Calu3 (cell line): ENCODE measurements around the gene CFL2. TPM values are rescaled to one million over a fixed set of nuclear protein-coding genes. Genes with fewer than 3 reads are reported as not detected.
A peak's percentile ranks its signal among the peaks of the same experiment; 100 is the strongest.

Source experiments
- BruUV-seq: library from RNA; stranded (reverse); fragments of 400-500 nt; replicated peaks from 2 replicates; lab custom pipeline; 2021; lab: Mats Ljungman, UMichigan
- CTCF ChIA-PET: fragments of 300-600 bp; sonication (Branson Sonifier 250); formaldehyde crosslinking; loops from one replicate; lab custom pipeline; 2022; ENCODE audit warnings: antibody characterized with exemption; lab: Charles Lee
- DNase-seq: peaks from one replicate; pipeline ENCODE4 v3.0.0; 2022
- H3K27ac Mint-ChIP-seq: one replicate; pipeline ENCODE4 v1.8.0; 2022; ENCODE audit warnings: mixed read lengths; ENCODE audit not compliant: unreplicated experiment
- H3K27me3 Mint-ChIP-seq: one replicate; pipeline ENCODE4 v1.8.0; 2022; ENCODE audit warnings: mixed read lengths; ENCODE audit not compliant: unreplicated experiment
- H3K36me3 Mint-ChIP-seq: one replicate; pipeline ENCODE4 v1.8.0; 2022; ENCODE audit warnings: mild to moderate bottlenecking, moderate library complexity, mixed read lengths; ENCODE audit not compliant: insufficient read depth, unreplicated experiment
- H3K4me1 Mint-ChIP-seq: one replicate; pipeline ENCODE4 v1.8.0; 2022; ENCODE audit warnings: mild to moderate bottlenecking, low read depth, mixed read lengths; ENCODE audit not compliant: unreplicated experiment
- H3K4me3 Mint-ChIP-seq: one replicate; pipeline ENCODE4 v1.8.0; 2022; ENCODE audit warnings: mild to moderate bottlenecking, low read depth, moderate library complexity, mixed read lengths; ENCODE audit not compliant: unreplicated experiment
- H3K9me3 Mint-ChIP-seq: one replicate; pipeline ENCODE4 v1.8.0; 2022; ENCODE audit warnings: low read depth, mixed read lengths; ENCODE audit not compliant: unreplicated experiment
- intact Hi-C: fragments of 100-400 bp; cut with micrococcal nuclease; formaldehyde crosslinking; loops from one replicate; pipeline ENCODE4 v1.10.0; 2022; ENCODE audit not compliant: unreplicated experiment
- total RNA-seq: library from RNA; stranded (reverse); gene quantifications from 2 replicates; pipeline ENCODE4 v1.2.3, GENCODE V29; 2022
- TF ChIP-seq, protein P1 (sequence below): fragments of 200-600 bp; IDR thresholded peaks from one replicate; pipeline ENCODE4 v1.8.0; 2022; ENCODE audit warnings: antibody characterized with exemption; ENCODE audit not compliant: unreplicated experiment

CFL2 gene
- total RNA-seq, 1 experiment from 2014 or later: 24.4 TPM

DNA sequence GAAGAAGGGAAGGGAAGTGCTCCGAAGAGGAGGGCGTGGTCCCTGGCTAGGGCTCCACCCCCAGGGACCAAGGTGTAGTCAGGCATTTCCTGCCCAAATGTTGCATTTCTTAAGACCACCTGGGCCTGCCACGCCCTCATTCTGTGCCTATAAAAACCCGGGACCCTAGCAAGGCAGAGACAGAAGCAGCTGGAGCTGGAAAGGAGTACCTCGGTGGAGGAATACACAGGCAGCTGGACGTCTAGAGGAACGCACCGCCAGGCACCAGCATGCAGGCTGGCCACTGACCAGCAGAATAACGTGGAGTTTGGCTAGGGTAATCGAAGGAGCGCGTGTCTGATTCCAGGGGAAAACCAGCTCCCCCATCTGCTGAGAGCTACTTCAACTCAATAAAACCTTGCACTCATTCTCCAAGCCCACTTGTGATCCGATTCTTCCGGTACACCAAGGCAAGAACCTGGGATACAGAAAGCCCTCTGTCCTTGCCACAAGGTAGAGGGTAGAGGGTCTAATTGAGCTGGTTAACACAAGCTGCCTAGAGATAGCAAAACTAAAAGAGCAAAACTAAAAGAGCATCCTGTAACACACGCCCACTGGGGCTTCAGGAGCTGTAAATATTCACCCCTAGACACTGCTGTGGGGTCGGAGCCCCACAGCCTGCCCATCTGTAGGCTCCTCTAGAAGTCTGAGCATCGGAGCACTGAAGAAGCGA, 21.0 kb downstream of the CFL2 start:
- Mint-ChIP-seq H3K4me1 (peaks cover 24% of the 10 kb centered on the region), H3K27ac (peak overlapping the region; percentile 0), H3K4me3 (peak overlapping the region; percentile 60), H3K36me3 (peaks cover 4% of the 10 kb centered on the region), H3K27me3 (no peaks in the 10 kb centered on the region), H3K9me3 (no peaks in the 10 kb centered on the region)
- TF ChIP-seq, protein P1, sequence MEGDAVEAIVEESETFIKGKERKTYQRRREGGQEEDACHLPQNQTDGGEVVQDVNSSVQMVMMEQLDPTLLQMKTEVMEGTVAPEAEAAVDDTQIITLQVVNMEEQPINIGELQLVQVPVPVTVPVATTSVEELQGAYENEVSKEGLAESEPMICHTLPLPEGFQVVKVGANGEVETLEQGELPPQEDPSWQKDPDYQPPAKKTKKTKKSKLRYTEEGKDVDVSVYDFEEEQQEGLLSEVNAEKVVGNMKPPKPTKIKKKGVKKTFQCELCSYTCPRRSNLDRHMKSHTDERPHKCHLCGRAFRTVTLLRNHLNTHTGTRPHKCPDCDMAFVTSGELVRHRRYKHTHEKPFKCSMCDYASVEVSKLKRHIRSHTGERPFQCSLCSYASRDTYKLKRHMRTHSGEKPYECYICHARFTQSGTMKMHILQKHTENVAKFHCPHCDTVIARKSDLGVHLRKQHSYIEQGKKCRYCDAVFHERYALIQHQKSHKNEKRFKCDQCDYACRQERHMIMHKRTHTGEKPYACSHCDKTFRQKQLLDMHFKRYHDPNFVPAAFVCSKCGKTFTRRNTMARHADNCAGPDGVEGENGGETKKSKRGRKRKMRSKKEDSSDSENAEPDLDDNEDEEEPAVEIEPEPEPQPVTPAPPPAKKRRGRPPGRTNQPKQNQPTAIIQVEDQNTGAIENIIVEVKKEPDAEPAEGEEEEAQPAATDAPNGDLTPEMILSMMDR: no peak
- intact Hi-C loops: no loop called here
- CTCF ChIA-PET: interaction anchor here (0.9 kb wide), 1 partner anchor 8 kb away, joined by 3 read pairs; no protein-coding TSS in a partner anchor
- no TSS peak for BruUV-seq
- DNase-seq: peak; percentile 52

GRCh38 chr14:34692898-34693227, 21.5 kb downstream of the CFL2 start:
- Mint-ChIP-seq H3K36me3 (peaks cover 4% of the 10 kb centered on the region), H3K27ac (peak overlapping the region; percentile 0), H3K4me3 (peak overlapping the region; percentile 60), H3K9me3 (no peaks in the 10 kb centered on the region), H3K4me1 (peaks cover 24% of the 10 kb centered on the region), H3K27me3 (no peaks in the 10 kb centered on the region)
- no peak for DNase-seq
- intact Hi-C loops: no loop called here
- TF ChIP-seq, protein P1: no peak
- CTCF ChIA-PET: interaction anchor here (0.9 kb wide), 1 partner anchor 8 kb away, joined by 3 read pairs; no protein-coding TSS in a partner anchor
- no TSS peak for BruUV-seq

GRCh38 chr14:34692348-34692747, 22.0 kb downstream of the CFL2 start:
- TF ChIP-seq, protein P1: no peak
- Mint-ChIP-seq H3K27ac (no peak overlapping the region), H3K36me3 (peaks cover 4% of the 10 kb centered on the region), H3K4me3 (no peak overlapping the region), H3K4me1 (peaks cover 24% of the 10 kb centered on the region), H3K9me3 (no peaks in the 10 kb centered on the region), H3K27me3 (no peaks in the 10 kb centered on the region)
- CTCF ChIA-PET: interaction anchor here (0.7 kb wide), 1 partner anchor 119 kb away, joined by 4 read pairs; no protein-coding TSS in a partner anchor
- intact Hi-C loops: no loop called here
- no peak for DNase-seq
- no TSS peak for BruUV-seq

DNA sequence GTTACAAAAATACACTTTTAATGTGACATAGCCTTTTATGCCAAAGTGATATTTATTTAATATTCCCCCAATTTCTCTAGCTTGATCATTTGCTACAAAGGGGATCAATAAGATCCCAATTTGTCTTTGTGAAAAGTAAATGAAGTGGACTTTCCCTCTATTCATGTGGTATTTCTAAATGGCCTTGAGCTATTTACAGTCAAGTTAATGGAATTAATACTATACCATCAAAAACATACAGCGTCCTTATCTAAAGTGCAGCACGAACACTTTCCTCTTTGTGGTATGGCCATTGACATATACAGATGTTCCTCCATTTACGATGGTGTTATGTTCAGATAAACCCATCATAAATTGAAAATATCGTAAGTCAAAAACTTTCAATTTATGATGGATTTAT, 23.2 kb downstream of the CFL2 start:
- CTCF ChIA-PET: no interaction called here
- BruUV-seq: no TSS peak
- TF ChIP-seq, protein P1: no peak

More for the DNA sequence above, 23.2 kb downstream of the CFL2 start:
- H3K36me3 Mint-ChIP-seq: peaks cover 4% of the 10 kb centered on the region
- peaks cover 24% of the 10 kb centered on the region for H3K4me1 Mint-ChIP-seq
- intact Hi-C loops: no loop called here
- DNase-seq: no peak
- H3K9me3 Mint-ChIP-seq: no peaks in the 10 kb centered on the region
- H3K27me3 Mint-ChIP-seq: no peaks in the 10 kb centered on the region
- H3K4me3 Mint-ChIP-seq: no peak overlapping the region
- H3K27ac Mint-ChIP-seq: no peak overlapping the region
